ENCODE results near the gene APOL4. TPM values are rescaled to one million over a fixed set of nuclear protein-coding genes. Genes with fewer than 3 reads are reported as not detected.
A peak's percentile ranks its signal among the peaks of the same experiment; 100 is the strongest.

APOL4 gene
- total RNA-seq, 1 donor from 2014 or later, result not detected

- TF ChIP-seq CTCF (conservative IDR thresholded peaks at IDR 0.05), result no peak
- DNase-seq (ENCODE audit: low read depth, low spot score), result no peak
- H3K27me3 Mint-ChIP-seq (ENCODE audit: low read depth), result peaks cover 13% of the 10 kb centered on the region
- peaks cover 13% of the 10 kb centered on the region for H3K4me1 Mint-ChIP-seq
- H3K27ac Mint-ChIP-seq (ENCODE audit: unreplicated experiment), result no peak overlapping the region
- H3K4me3 Mint-ChIP-seq, result no peak overlapping the region
- peaks cover 5% of the 10 kb centered on the region for H3K36me3 Mint-ChIP-seq (ENCODE audit: low read depth)
- no peaks in the 10 kb centered on the region for H3K9me3 Mint-ChIP-seq
Measured at GRCh38 chr22:36222887-36223450, 21.4 kb upstream of the APOL4 start.

DNA sequence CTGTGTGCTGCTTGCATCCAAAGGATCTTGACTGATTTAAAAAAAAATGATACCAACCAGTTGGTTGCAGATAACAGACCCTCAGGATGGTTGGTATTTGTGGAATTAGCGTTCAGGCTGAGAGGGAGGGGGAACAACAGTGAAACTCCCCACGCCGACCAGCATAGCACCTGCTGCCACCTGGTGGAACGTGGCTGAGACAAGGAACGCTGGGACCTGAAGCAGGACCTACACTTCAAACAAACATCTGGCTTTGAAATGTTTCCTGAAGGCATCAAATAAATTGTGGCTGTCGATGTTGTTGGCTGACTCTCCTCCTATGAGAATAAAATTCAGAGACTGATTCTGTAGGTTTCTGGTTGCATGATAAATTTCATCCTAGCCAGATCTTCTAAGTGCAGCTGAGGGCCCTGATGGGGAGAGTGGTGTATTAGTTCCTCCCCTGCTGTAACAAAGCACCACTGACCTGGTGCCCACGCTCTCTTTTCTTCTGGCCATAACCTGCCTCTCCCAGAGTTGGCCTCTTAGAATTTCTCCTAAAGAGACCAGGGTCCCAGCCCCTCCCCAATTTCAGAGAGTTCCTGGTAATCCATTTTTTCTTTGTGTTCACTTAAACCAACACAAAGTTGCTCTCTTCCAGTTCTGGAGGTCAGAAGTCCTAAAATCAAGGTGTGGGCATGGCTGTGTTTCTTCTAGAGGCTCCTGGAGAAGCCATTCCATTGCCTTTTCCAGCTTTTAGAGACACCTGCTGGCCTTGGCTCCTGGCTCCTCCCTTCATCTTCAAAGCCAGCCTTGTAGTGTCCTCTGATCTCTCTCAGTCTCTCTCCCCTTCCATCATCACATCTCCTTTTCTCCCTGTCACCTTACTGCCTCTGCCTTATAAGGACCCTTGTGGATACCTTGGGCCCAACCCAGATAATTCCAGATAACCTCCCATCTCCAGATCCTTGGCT lies 20.5 kb upstream of the APOL4 start:
- DNase-seq (ENCODE audit: low read depth, low spot score), result peak; percentile 28
- H3K36me3 Mint-ChIP-seq (ENCODE audit: low read depth), result no peaks in the 10 kb centered on the region
- H3K27ac Mint-ChIP-seq (ENCODE audit: unreplicated experiment), result no peak overlapping the region
- no peak overlapping the region for H3K4me3 Mint-ChIP-seq
- TF ChIP-seq CTCF (conservative IDR thresholded peaks at IDR 0.05), result peak; percentile 70
- peaks cover 16% of the 10 kb centered on the region for H3K27me3 Mint-ChIP-seq (ENCODE audit: low read depth)
- H3K4me1 Mint-ChIP-seq, result peaks cover 13% of the 10 kb centered on the region
- H3K9me3 Mint-ChIP-seq, result no peaks in the 10 kb centered on the region

- H3K27me3 Mint-ChIP-seq (ENCODE audit: low read depth), result peaks cover 23% of the 10 kb centered on the region
- H3K4me3 Mint-ChIP-seq, result no peak overlapping the region
- DNase-seq (ENCODE audit: low read depth, low spot score), result no peak
- TF ChIP-seq CTCF (conservative IDR thresholded peaks at IDR 0.05), result no peak
- no peaks in the 10 kb centered on the region for H3K9me3 Mint-ChIP-seq
- peaks cover 13% of the 10 kb centered on the region for H3K4me1 Mint-ChIP-seq
- H3K27ac Mint-ChIP-seq (ENCODE audit: unreplicated experiment), result no peak overlapping the region
- H3K36me3 Mint-ChIP-seq (ENCODE audit: low read depth), result no peaks in the 10 kb centered on the region
Measured at GRCh38 chr22:36220451-36220921, 18.9 kb upstream of the APOL4 start.

GRCh38 chr22:36218648-36219193 lies 17.1 kb upstream of the APOL4 start:
- peaks cover 13% of the 10 kb centered on the region for H3K4me1 Mint-ChIP-seq
- no peak overlapping the region for H3K27ac Mint-ChIP-seq (ENCODE audit: unreplicated experiment)
- no peak for DNase-seq (ENCODE audit: low read depth, low spot score)
- peaks cover 30% of the 10 kb centered on the region for H3K27me3 Mint-ChIP-seq (ENCODE audit: low read depth)
- H3K9me3 Mint-ChIP-seq, result no peaks in the 10 kb centered on the region
- no peak for TF ChIP-seq CTCF (conservative IDR thresholded peaks at IDR 0.05)
- no peak overlapping the region for H3K4me3 Mint-ChIP-seq
- H3K36me3 Mint-ChIP-seq (ENCODE audit: low read depth), result no peaks in the 10 kb centered on the region

DNA sequence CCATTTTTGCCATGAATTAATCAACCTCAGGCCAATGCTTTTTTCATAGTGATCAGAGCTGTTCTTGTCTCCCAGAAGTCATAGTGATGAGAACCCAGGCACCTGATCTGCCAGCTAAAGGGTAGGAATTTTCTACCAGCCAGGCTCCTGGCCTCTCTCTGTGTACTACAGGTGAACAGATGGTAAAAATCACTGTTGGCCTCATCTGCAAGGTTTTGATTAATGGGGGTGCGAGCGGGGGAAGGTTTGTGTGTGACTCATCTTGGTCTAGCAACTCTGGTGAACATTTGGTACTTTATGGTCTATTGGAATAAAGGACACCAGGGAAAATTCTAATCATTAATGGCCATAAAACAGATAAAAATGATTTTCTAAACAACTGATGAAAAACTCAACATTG lies 14.4 kb upstream of the APOL4 start:
- no peak for TF ChIP-seq CTCF (conservative IDR thresholded peaks at IDR 0.05)
- Mint-ChIP-seq H3K9me3 (no peaks in the 10 kb centered on the region), H3K27me3 (ENCODE audit: low read depth) (peaks cover 30% of the 10 kb centered on the region), H3K4me3 (no peak overlapping the region), H3K4me1 (peaks cover 14% of the 10 kb centered on the region), H3K36me3 (ENCODE audit: low read depth) (no peaks in the 10 kb centered on the region), H3K27ac (ENCODE audit: unreplicated experiment) (no peak overlapping the region)
- no peak for DNase-seq (ENCODE audit: low read depth, low spot score)
